Measurements from ENCODE around the gene MRLN. TPM values are rescaled to one million over a fixed set of nuclear protein-coding genes. Genes with fewer than 3 reads are reported as not detected.

The MRLN gene
- polyA plus RNA-seq, 1 donor from 2014 or later: not detected

GRCh38 chr10:59752278-59752940 is 846 bp downstream of the MRLN start:
- Histone ChIP-seq H3K9me3 (ENCODE audit: low read length) (no peaks in the 10 kb centered on the region), H4K20me1 (ENCODE audit: insufficient read depth) (no peaks in the 10 kb centered on the region), H3K27ac (ENCODE audit: low read length) (no peak overlapping the region), H2AFZ (ENCODE audit: low read depth, low read length) (no peak overlapping the region), H3K9me2 (ENCODE audit: insufficient read depth, low read length) (no peaks in the 10 kb centered on the region), H3K9ac (ENCODE audit: low read length) (no peak overlapping the region), H3F3A (ENCODE audit: insufficient read depth, low read length, poor library complexity, severe bottlenecking) (no peaks in the 10 kb centered on the region), H3K4me2 (ENCODE audit: low read length) (no peak overlapping the region), H3K79me2 (replicated peaks; ENCODE audit: insufficient read depth, low read length) (no peaks in the 10 kb centered on the region), H3K36me3 (ENCODE audit: insufficient read depth, low read length) (no peaks in the 10 kb centered on the region), H3K27me3 (ENCODE audit: insufficient read depth, low read depth, low read length) (no peaks in the 10 kb centered on the region), H3K4me3 (ENCODE audit: low read length) (no peak overlapping the region)
- TF ChIP-seq POLR2AphosphoS5 (IDR thresholded peaks at IDR 0.05) (no peak), RAD21 (conservative IDR thresholded peaks at IDR 0.05) (no peak), SMC3 (conservative IDR thresholded peaks at IDR 0.05; ENCODE audit: poor library complexity) (no peak), EZH2 (IDR thresholded peaks at IDR 0.05; ENCODE audit: borderline replicate concordance, insufficient read depth, low read length, poor library complexity, severe bottlenecking) (no peak)

GRCh38 chr10:59750155-59750945 is 2.9 kb downstream of the MRLN start:
- H3K27me3 ChIP-seq (ENCODE audit: insufficient read depth, low read depth, low read length): no peaks in the 10 kb centered on the region
- H3K4me3 ChIP-seq (ENCODE audit: low read length): no peak overlapping the region
- no peak overlapping the region for H3K27ac ChIP-seq (ENCODE audit: low read length)
- no peaks in the 10 kb centered on the region for H3F3A ChIP-seq (ENCODE audit: insufficient read depth, low read length, poor library complexity, severe bottlenecking)
- H3K9me2 ChIP-seq (ENCODE audit: insufficient read depth, low read length): no peaks in the 10 kb centered on the region
- no peak for TF ChIP-seq EP300 (conservative IDR thresholded peaks at IDR 0.05; ENCODE audit: poor library complexity, severe bottlenecking)
- TF ChIP-seq, protein P1, sequence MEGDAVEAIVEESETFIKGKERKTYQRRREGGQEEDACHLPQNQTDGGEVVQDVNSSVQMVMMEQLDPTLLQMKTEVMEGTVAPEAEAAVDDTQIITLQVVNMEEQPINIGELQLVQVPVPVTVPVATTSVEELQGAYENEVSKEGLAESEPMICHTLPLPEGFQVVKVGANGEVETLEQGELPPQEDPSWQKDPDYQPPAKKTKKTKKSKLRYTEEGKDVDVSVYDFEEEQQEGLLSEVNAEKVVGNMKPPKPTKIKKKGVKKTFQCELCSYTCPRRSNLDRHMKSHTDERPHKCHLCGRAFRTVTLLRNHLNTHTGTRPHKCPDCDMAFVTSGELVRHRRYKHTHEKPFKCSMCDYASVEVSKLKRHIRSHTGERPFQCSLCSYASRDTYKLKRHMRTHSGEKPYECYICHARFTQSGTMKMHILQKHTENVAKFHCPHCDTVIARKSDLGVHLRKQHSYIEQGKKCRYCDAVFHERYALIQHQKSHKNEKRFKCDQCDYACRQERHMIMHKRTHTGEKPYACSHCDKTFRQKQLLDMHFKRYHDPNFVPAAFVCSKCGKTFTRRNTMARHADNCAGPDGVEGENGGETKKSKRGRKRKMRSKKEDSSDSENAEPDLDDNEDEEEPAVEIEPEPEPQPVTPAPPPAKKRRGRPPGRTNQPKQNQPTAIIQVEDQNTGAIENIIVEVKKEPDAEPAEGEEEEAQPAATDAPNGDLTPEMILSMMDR (IDR thresholded peaks at IDR 0.05; ENCODE audit: poor library complexity, severe bottlenecking): no peak
- TF ChIP-seq MXI1 (conservative IDR thresholded peaks at IDR 0.05; ENCODE audit: poor library complexity, severe bottlenecking): no peak
- no peak for TF ChIP-seq POLR2AphosphoS5 (IDR thresholded peaks at IDR 0.05)
- no peak for TF ChIP-seq EZH2 (IDR thresholded peaks at IDR 0.05; ENCODE audit: borderline replicate concordance, insufficient read depth, low read length, poor library complexity, severe bottlenecking)
- TF ChIP-seq RAD21 (conservative IDR thresholded peaks at IDR 0.05): no peak
- no peak for TF ChIP-seq REST (IDR thresholded peaks at IDR 0.05; ENCODE audit: borderline replicate concordance)
- TF ChIP-seq SMC3 (conservative IDR thresholded peaks at IDR 0.05; ENCODE audit: poor library complexity): no peak
- TF ChIP-seq TAF1 (IDR thresholded peaks at IDR 0.05; ENCODE audit: low read depth): no peak
- no peaks in the 10 kb centered on the region for H4K20me1 ChIP-seq (ENCODE audit: insufficient read depth)
- H3K79me2 ChIP-seq (replicated peaks; ENCODE audit: insufficient read depth, low read length): no peaks in the 10 kb centered on the region
- H3K4me2 ChIP-seq (ENCODE audit: low read length): no peak overlapping the region
- no peaks in the 10 kb centered on the region for H3K9me3 ChIP-seq (ENCODE audit: low read length)
- H3K36me3 ChIP-seq (ENCODE audit: insufficient read depth, low read length): no peaks in the 10 kb centered on the region
- no peak overlapping the region for H3K9ac ChIP-seq (ENCODE audit: low read length)
- no peak overlapping the region for H2AFZ ChIP-seq (ENCODE audit: low read depth, low read length)

Data from neural cell (in vitro differentiated cells).